Mesendoderm (in vitro differentiated cells): ENCODE results near the gene ASB1.

Experiments
- DNase-seq: peaks from one replicate; pipeline ENCODE4 v3.0.0; 2013
- H2AK5ac ChIP-seq: 2 replicates; pipeline ENCODE4 v1.6.1; 2013; ENCODE audit warnings: low read length, inconsistent platforms
- H2BK120ac ChIP-seq: 2 replicates; pipeline ENCODE4 v1.6.1; 2013; ENCODE audit warnings: low read depth, mild to moderate bottlenecking, low read length, moderate library complexity, mixed read lengths
- H2BK15ac ChIP-seq: replicated peaks from 2 replicates; pipeline ENCODE4 v1.6.1; 2013; ENCODE audit warnings: low read depth, mild to moderate bottlenecking, moderate library complexity
- H2BK5ac ChIP-seq: 2 replicates; pipeline ENCODE4 v1.6.1; 2013; ENCODE audit warnings: low read length, inconsistent platforms
- H3K18ac ChIP-seq: 2 replicates; pipeline ENCODE4 v1.6.1; 2013; ENCODE audit warnings: mild to moderate bottlenecking, low read length, mixed read lengths
- H3K23ac ChIP-seq: one replicate; pipeline ENCODE4 v1.6.1; 2013; ENCODE audit warnings: low read length
- H3K27ac ChIP-seq: 2 replicates; pipeline ENCODE4 v1.5.1; 2013; ENCODE audit warnings: low read depth, mild to moderate bottlenecking, inconsistent platforms, low read length, moderate library complexity
- H3K27me3 ChIP-seq: 2 replicates; pipeline ENCODE4 v1.6.1; 2013; ENCODE audit warnings: low read length, control low read depth, mild to moderate bottlenecking, inconsistent platforms; ENCODE audit not compliant: insufficient read depth, poor library complexity
- H3K36me3 ChIP-seq: 2 replicates; pipeline ENCODE4 v1.6.1; 2013; ENCODE audit warnings: low read length, inconsistent platforms; ENCODE audit not compliant: control insufficient read depth, insufficient read depth
- H3K4ac ChIP-seq: one replicate; pipeline ENCODE4 v1.6.1; 2013; ENCODE audit warnings: low read depth, mild to moderate bottlenecking, low read length, moderate library complexity
- H3K4me1 ChIP-seq: 2 replicates; pipeline ENCODE4 v1.6.1; 2013; ENCODE audit warnings: low read depth, low read length, inconsistent platforms; ENCODE audit not compliant: control insufficient read depth
- H3K4me2 ChIP-seq: 2 replicates; pipeline ENCODE4 v1.6.1; 2013; ENCODE audit warnings: low read length
- H3K4me3 ChIP-seq: 2 replicates; pipeline ENCODE4 v1.5.1; 2013; ENCODE audit warnings: mild to moderate bottlenecking, low read length
- H3K56ac ChIP-seq: one replicate; pipeline ENCODE4 v1.6.1; 2013; ENCODE audit warnings: low read length
- H3K79me1 ChIP-seq: 2 replicates; pipeline ENCODE4 v1.6.1; 2013; ENCODE audit warnings: low read length, inconsistent platforms
- H3K79me2 ChIP-seq: 2 replicates; pipeline ENCODE4 v1.6.1; 2013; ENCODE audit warnings: mild to moderate bottlenecking, low read length; ENCODE audit not compliant: control insufficient read depth, insufficient read depth
- H3K9ac ChIP-seq: 2 replicates; pipeline ENCODE4 v1.6.1; 2013; ENCODE audit warnings: low read length, inconsistent platforms
- H4K5ac ChIP-seq: one replicate; pipeline ENCODE4 v1.6.1; 2013; ENCODE audit warnings: low read length
- H4K8ac ChIP-seq: one replicate; pipeline ENCODE4 v1.6.1; 2013; ENCODE audit warnings: low read depth, mild to moderate bottlenecking, control low read depth, low read length, moderate library complexity
- WGBS: extraction: QIAGEN DNeasy Blood & Tissue Kit; methylation state at CpG from one replicate; pipeline ENCODE4 v1.1.7; 2013; ENCODE audit warnings: low lambda C conversion rate, missing lambda C conversion rate; ENCODE audit not compliant: insufficient coverage; ENCODE audit errors: extremely low coverage; 5-methylcytosine and 5-hydroxymethylcytosine counted together

The ASB1 gene

GRCh38 chr2:238497610-238498005 lies 70.9 kb downstream of the ASB1 start:
- Histone ChIP-seq H2BK120ac (no peak overlapping the region), H3K4me1 (no peaks in the 10 kb centered on the region), H3K9ac (no peak overlapping the region), H2BK15ac (no peak overlapping the region), H4K8ac (no peak overlapping the region), H2BK5ac (no peak overlapping the region), H3K56ac (no peak overlapping the region), H3K4me2 (no peak overlapping the region), H3K79me2 (no peaks in the 10 kb centered on the region), H3K4me3 (no peak overlapping the region), H3K18ac (no peak overlapping the region), H3K79me1 (no peaks in the 10 kb centered on the region), H3K4ac (no peak overlapping the region), H3K27me3 (no peaks in the 10 kb centered on the region), H4K5ac (no peak overlapping the region), H3K36me3 (no peaks in the 10 kb centered on the region), H3K27ac (no peak overlapping the region), H2AK5ac (no peak overlapping the region), H3K23ac (no peak overlapping the region)
- no CpG with 5 or more reads among the region's 7 CpGs for WGBS
- DNase-seq = no peak

GRCh38 chr2:238498188-238498587 lies 71.5 kb downstream of the ASB1 start:
- no peaks in the 10 kb centered on the region for H3K79me2 ChIP-seq
- H2BK15ac ChIP-seq = no peak overlapping the region
- no peak overlapping the region for H3K56ac ChIP-seq
- WGBS = no CpG with 5 or more reads among the region's 8 CpGs
- H3K18ac ChIP-seq = no peak overlapping the region
- no peak overlapping the region for H4K8ac ChIP-seq
- H3K79me1 ChIP-seq = no peaks in the 10 kb centered on the region
- H3K4me2 ChIP-seq = no peak overlapping the region
- no peak for DNase-seq
- no peak overlapping the region for H3K23ac ChIP-seq
- H3K27me3 ChIP-seq = no peaks in the 10 kb centered on the region
- no peak overlapping the region for H4K5ac ChIP-seq
- H3K9ac ChIP-seq = no peak overlapping the region
- no peak overlapping the region for H2AK5ac ChIP-seq
- no peaks in the 10 kb centered on the region for H3K4me1 ChIP-seq
- H2BK120ac ChIP-seq = no peak overlapping the region
- no peak overlapping the region for H3K4ac ChIP-seq
- no peaks in the 10 kb centered on the region for H3K36me3 ChIP-seq
- H3K4me3 ChIP-seq = no peak overlapping the region
- no peak overlapping the region for H2BK5ac ChIP-seq
- H3K27ac ChIP-seq = no peak overlapping the region

- WGBS = no CpG with 5 or more reads among the region's 17 CpGs
Observed at GRCh38 chr2:238498691-238499295, 72.1 kb downstream of the ASB1 start.

GRCh38 chr2:238499731-238500580 lies 73.2 kb downstream of the ASB1 start:
- no peaks in the 10 kb centered on the region for H3K79me2 ChIP-seq
- no peaks in the 10 kb centered on the region for H3K36me3 ChIP-seq
- H3K4me3 ChIP-seq = no peak overlapping the region
- no peaks in the 10 kb centered on the region for H3K27me3 ChIP-seq
- no peak overlapping the region for H3K56ac ChIP-seq
- no peak overlapping the region for H3K27ac ChIP-seq
- H3K4me1 ChIP-seq = no peaks in the 10 kb centered on the region
- no peak for DNase-seq
- H3K79me1 ChIP-seq = no peaks in the 10 kb centered on the region
- no peak overlapping the region for H2BK15ac ChIP-seq
- no peak overlapping the region for H3K4ac ChIP-seq
- H4K5ac ChIP-seq = no peak overlapping the region
- H2BK5ac ChIP-seq = no peak overlapping the region
- no CpG with 5 or more reads among the region's 21 CpGs for WGBS
- no peak overlapping the region for H3K4me2 ChIP-seq
- no peak overlapping the region for H2BK120ac ChIP-seq
- H3K9ac ChIP-seq = no peak overlapping the region
- no peak overlapping the region for H3K18ac ChIP-seq
- no peak overlapping the region for H4K8ac ChIP-seq
- no peak overlapping the region for H3K23ac ChIP-seq
- H2AK5ac ChIP-seq = no peak overlapping the region

More at GRCh38 chr2:238498691-238499295, 72.1 kb downstream of the ASB1 start:
- no peaks in the 10 kb centered on the region for H3K27me3 ChIP-seq
- no peak for DNase-seq
- no peak overlapping the region for H3K9ac ChIP-seq
- H3K4ac ChIP-seq = no peak overlapping the region
- H4K8ac ChIP-seq = no peak overlapping the region
- no peaks in the 10 kb centered on the region for H3K79me2 ChIP-seq
- no peaks in the 10 kb centered on the region for H3K79me1 ChIP-seq
- no peak overlapping the region for H2AK5ac ChIP-seq
- H4K5ac ChIP-seq = no peak overlapping the region
- no peak overlapping the region for H3K56ac ChIP-seq
- H2BK5ac ChIP-seq = no peak overlapping the region
- H3K4me3 ChIP-seq = no peak overlapping the region
- no peak overlapping the region for H3K18ac ChIP-seq
- no peak overlapping the region for H2BK15ac ChIP-seq
- no peak overlapping the region for H3K4me2 ChIP-seq
- H2BK120ac ChIP-seq = no peak overlapping the region
- no peaks in the 10 kb centered on the region for H3K36me3 ChIP-seq
- H3K23ac ChIP-seq = no peak overlapping the region
- no peaks in the 10 kb centered on the region for H3K4me1 ChIP-seq
- no peak overlapping the region for H3K27ac ChIP-seq

GRCh38 chr2:238501311-238501710 lies 74.6 kb downstream of the ASB1 start:
- Histone ChIP-seq H3K4me2 (no peak overlapping the region), H2AK5ac (no peak overlapping the region), H3K4me1 (no peaks in the 10 kb centered on the region), H3K56ac (no peak overlapping the region), H3K79me2 (no peaks in the 10 kb centered on the region), H4K5ac (no peak overlapping the region), H3K9ac (no peak overlapping the region), H3K36me3 (no peaks in the 10 kb centered on the region), H3K18ac (no peak overlapping the region), H3K27ac (no peak overlapping the region), H3K4ac (no peak overlapping the region), H3K27me3 (no peaks in the 10 kb centered on the region), H4K8ac (no peak overlapping the region), H2BK15ac (no peak overlapping the region), H3K23ac (no peak overlapping the region), H2BK5ac (no peak overlapping the region), H2BK120ac (no peak overlapping the region), H3K4me3 (no peak overlapping the region), H3K79me1 (no peaks in the 10 kb centered on the region)
- no peak for DNase-seq
- WGBS = no CpG with 5 or more reads among the region's 5 CpGs
